H1 (cell line): ENCODE data around the gene RBCK1. TPM values are rescaled to one million over a fixed set of nuclear protein-coding genes. Genes with fewer than 3 reads are reported as not detected.
A peak's percentile ranks its signal among the peaks of the same experiment; 100 is the strongest.
"Not testable (repeated sequence)": the region's sequence is repeated elsewhere in the genome, so short reads cannot be mapped to it uniquely, and the experiment has no call there.

Experiments
- CTCF ChIA-PET: fragments of 300-600 bp; sonication (Branson Sonifier 250); formaldehyde crosslinking; loops from one replicate; lab custom pipeline; 2021; ENCODE audit not compliant: partially characterized antibody; lab: Charles Lee
- POLR2A ChIA-PET: fragments of 300-600 bp; sonication (Branson Sonifier 250); formaldehyde crosslinking; loops from one replicate; lab custom pipeline; 2021; ENCODE audit warnings: inconsistent platforms; ENCODE audit not compliant: partially characterized antibody; lab: Charles Lee
- DNase-seq, 2 experiments: peaks; one replicate each; pipeline versions ENCODE4 v3.0.0 to v3.0.0-alpha.2; 2010 to 2022; ENCODE audit warnings: low spot score in 2 of 2, low read depth in 1 of 2, mixed read lengths in 1 of 2
- FAIRE-seq: peaks from 2 replicates; lab custom pipeline; 2011; peaks lifted over from hg19 to GRCh38; lab: Jason Lieb, UNC
- H2AFZ ChIP-seq: 2 replicates; pipeline ENCODE4 v1.8.1; 2012; ENCODE audit warnings: low read length, inconsistent platforms
- H2AK5ac ChIP-seq: 2 replicates; pipeline ENCODE4 v1.6.1; 2013; ENCODE audit warnings: low read depth, low read length
- H2BK120ac ChIP-seq: replicated peaks from 2 replicates; pipeline ENCODE3; 2013; ENCODE audit warnings: low read depth, low read length, inconsistent platforms
- H2BK12ac ChIP-seq: 2 replicates; pipeline ENCODE4 v1.6.1; 2013; ENCODE audit warnings: low read depth, low read length
- H2BK15ac ChIP-seq: 2 replicates; pipeline ENCODE4 v1.6.1; 2013; ENCODE audit warnings: low read length
- H2BK20ac ChIP-seq: 2 replicates; pipeline ENCODE4 v1.6.1; 2013; ENCODE audit warnings: low read length
- H2BK5ac ChIP-seq: 2 replicates; pipeline ENCODE4 v1.6.1; 2013; ENCODE audit warnings: low read depth, low read length
- H3K14ac ChIP-seq: 2 replicates; pipeline ENCODE4 v1.6.1; 2013; ENCODE audit warnings: inconsistent platforms; ENCODE audit not compliant: insufficient read length
- H3K18ac ChIP-seq: 2 replicates; pipeline ENCODE4 v1.6.1; 2013; ENCODE audit warnings: low read length; ENCODE audit errors: extremely low read depth
- H3K23ac ChIP-seq: 2 replicates; pipeline ENCODE4 v1.6.1; 2013; ENCODE audit warnings: inconsistent platforms; ENCODE audit not compliant: insufficient read length
- H3K23me2 ChIP-seq: 2 replicates; pipeline ENCODE4 v1.6.1; 2013; ENCODE audit warnings: low read depth, low read length
- H3K27ac ChIP-seq: 2 replicates; pipeline ENCODE4 v1.6.1; 2011; ENCODE audit warnings: low read depth, low read length, inconsistent platforms
- H3K27me3 ChIP-seq, 4 experiments: replicated peaks in 1 of 4; 1 replicate in 1 of 4; 2 replicates in 3 of 4; pipeline versions ENCODE4 v1.6.1 to v1.8.1; 2011 to 2013; ENCODE audit warnings: low read length in 3 of 4, mild to moderate bottlenecking in 3 of 4, inconsistent platforms in 2 of 4, mixed read lengths in 2 of 4, moderate library complexity in 1 of 4; ENCODE audit not compliant: control insufficient read depth in 3 of 4, insufficient read depth in 3 of 4; ENCODE audit errors: extremely low read depth in 1 of 4
- H3K36me3 ChIP-seq, 4 experiments: 2 replicates each; pipeline versions ENCODE4 v1.6.1 to v1.8.1; 2011 to 2013; ENCODE audit warnings: mild to moderate bottlenecking in 4 of 4, low read length in 3 of 4, moderate library complexity in 2 of 4, control low read depth in 1 of 4, inconsistent platforms in 1 of 4; ENCODE audit not compliant: insufficient read depth in 4 of 4, control insufficient read depth in 2 of 4
- H3K4ac ChIP-seq: replicated peaks from 2 replicates; pipeline ENCODE3; 2013; ENCODE audit warnings: low read length, low read depth, mixed read lengths, inconsistent platforms; ENCODE audit not compliant: insufficient read length
- H3K4me1 ChIP-seq, 4 experiments: replicated peaks in 1 of 4; 1 replicate in 1 of 4; 2 replicates in 3 of 4; pipeline versions ENCODE4 v1.6.1 to v1.8.1; 2011 to 2013; ENCODE audit warnings: low read length in 3 of 4, inconsistent platforms in 2 of 4, mixed read lengths in 1 of 4; ENCODE audit not compliant: insufficient read depth in 4 of 4, control insufficient read depth in 3 of 4
- H3K4me2 ChIP-seq, 2 experiments: 2 replicates each; pipeline versions ENCODE4 v1.6.1 to v1.8.1; 2011 to 2013; ENCODE audit warnings: low read depth in 2 of 2, low read length in 2 of 2, control low read depth in 1 of 2, inconsistent platforms in 1 of 2, mild to moderate bottlenecking in 1 of 2; ENCODE audit not compliant: insufficient read depth in 1 of 2
- H3K4me3 ChIP-seq, 4 experiments: fragments of 200-600, 300-600 bp in 1 of 4; sonication (generic), shearing (Covaris generic), sonication (Bioruptor Twin) in 1 of 4; 2 replicates each; pipeline versions ENCODE4 v1.5.1 to v1.8.1; 2011 to 2016; ENCODE audit warnings: low read length in 4 of 4, low read depth in 3 of 4, control low read depth in 2 of 4, inconsistent platforms in 2 of 4, mild to moderate bottlenecking in 2 of 4, mixed read lengths in 1 of 4, moderate library complexity in 1 of 4; ENCODE audit not compliant: insufficient read depth in 2 of 4; ENCODE audit errors: extremely low read depth in 1 of 4
- H3K56ac ChIP-seq: replicated peaks from 2 replicates; pipeline ENCODE3; 2013; ENCODE audit warnings: low read depth, mild to moderate bottlenecking, mixed read lengths, low read length, inconsistent platforms; ENCODE audit not compliant: insufficient read length
- H3K79me1 ChIP-seq: 2 replicates; pipeline ENCODE4 v1.6.1; 2013; ENCODE audit warnings: low read depth, low read length, control low read depth
- H3K79me2 ChIP-seq, 2 experiments: 2 replicates each; pipeline versions ENCODE4 v1.6.1 to v1.8.1; 2012 to 2013; ENCODE audit warnings: low read length in 2 of 2, mild to moderate bottlenecking in 2 of 2, inconsistent platforms in 1 of 2; ENCODE audit not compliant: insufficient read depth in 2 of 2, control insufficient read depth in 1 of 2
- H3K9ac ChIP-seq, 4 experiments: replicated peaks in 1 of 4; 1 replicate in 1 of 4; 2 replicates in 3 of 4; pipeline versions ENCODE4 v1.6.1 to v1.8.1; 2011 to 2013; ENCODE audit warnings: low read depth in 3 of 4, low read length in 3 of 4, control low read depth in 2 of 4, mild to moderate bottlenecking in 2 of 4, moderate library complexity in 2 of 4, inconsistent platforms in 1 of 4; ENCODE audit errors: extremely low read depth in 1 of 4
- H3K9me3 ChIP-seq, 2 experiments: 2 replicates each; pipeline versions ENCODE4 v1.6.1 to v1.8.1; 2012 to 2013; ENCODE audit warnings: mild to moderate bottlenecking in 2 of 2, moderate library complexity in 2 of 2, control low read depth in 1 of 2, inconsistent platforms in 1 of 2, low read depth in 1 of 2, low read length in 1 of 2, mixed read lengths in 1 of 2; ENCODE audit not compliant: insufficient read depth in 2 of 2
- H4K20me1 ChIP-seq, 2 experiments: replicated peaks in 1 of 2; 2 replicates each; pipeline versions ENCODE3 to v1.8.1; 2011 to 2013; ENCODE audit warnings: inconsistent platforms in 2 of 2, low read length in 2 of 2, mild to moderate bottlenecking in 1 of 2; ENCODE audit not compliant: insufficient read depth in 2 of 2, control insufficient read depth in 1 of 2
- H4K5ac ChIP-seq: 2 replicates; pipeline ENCODE4 v1.6.1; 2013; ENCODE audit warnings: low read length, low read depth, mixed read lengths, inconsistent platforms; ENCODE audit not compliant: insufficient read length
- H4K8ac ChIP-seq: 2 replicates; pipeline ENCODE4 v1.8.0; 2013; ENCODE audit warnings: mild to moderate bottlenecking, moderate library complexity, low read length, inconsistent platforms; ENCODE audit not compliant: insufficient read depth; ENCODE audit errors: extremely low read depth
- H4K91ac ChIP-seq: replicated peaks from 2 replicates; pipeline ENCODE3; 2013; ENCODE audit warnings: low read length, mixed read lengths, inconsistent platforms; ENCODE audit not compliant: insufficient read length
- POLR2A ChIP-seq, 2 experiments: IDR thresholded peaks; 1 replicate in 1 of 2; 2 replicates in 1 of 2; pipeline ENCODE4 v1.6.1; 2011; ENCODE audit warnings: low read depth in 2 of 2, low read length in 2 of 2, mild to moderate bottlenecking in 2 of 2; ENCODE audit errors: control extremely low read depth in 1 of 2
- WGBS, 2 experiments: shearing (Covaris generic) in 1 of 2; methylation state at CpG; one replicate each; pipeline versions ENCODE4 v1.1.6 to v1.1.7; 2013 to 2015; ENCODE audit warnings: low lambda C conversion rate in 2 of 2, mixed read lengths in 2 of 2, inconsistent platforms in 1 of 2, low coverage in 1 of 2, missing lambda C conversion rate in 1 of 2; ENCODE audit not compliant: insufficient replicate concordance in 2 of 2, insufficient coverage in 1 of 2, insufficient read length in 1 of 2; ENCODE audit errors: extremely low coverage in 1 of 2, missing lambda C conversion rate in 1 of 2; 5-methylcytosine and 5-hydroxymethylcytosine counted together
- polyA plus RNA-seq, 7 experiments: library from polyadenylated mRNA; depleted of rRNA in 3 of 7; stranded (reverse) in 5 of 7; unstranded in 2 of 7; fragments of >200 nt in 5 of 7; fragments of 200-250 nt in 2 of 7; gene quantifications; 1 replicate in 5 of 7; 2 replicates in 1 of 7; 4 replicates in 1 of 7; pipeline versions ENCODE4 v1.2.1 to v1.2.3, GENCODE V29; 2011 to 2013; ENCODE audit warnings: missing spikeins in 2 of 7, mixed read lengths in 2 of 7
- total RNA-seq: library from RNA; stranded (reverse); fragmentation: NEBNext Ultra II Directional; extraction: Animal tissue kit (Norgen Biotek cat#: 25700); gene quantifications from 2 replicates; pipeline ENCODE4 v1.2.1, GENCODE V29; 2021

The RBCK1 gene
- total and polyA plus RNA-seq, 2 of the 8 experiments (the other 6 are each of a cell fraction or from before 2014, with no cell fraction given) = 43.1 to 54.7 TPM

DNA sequence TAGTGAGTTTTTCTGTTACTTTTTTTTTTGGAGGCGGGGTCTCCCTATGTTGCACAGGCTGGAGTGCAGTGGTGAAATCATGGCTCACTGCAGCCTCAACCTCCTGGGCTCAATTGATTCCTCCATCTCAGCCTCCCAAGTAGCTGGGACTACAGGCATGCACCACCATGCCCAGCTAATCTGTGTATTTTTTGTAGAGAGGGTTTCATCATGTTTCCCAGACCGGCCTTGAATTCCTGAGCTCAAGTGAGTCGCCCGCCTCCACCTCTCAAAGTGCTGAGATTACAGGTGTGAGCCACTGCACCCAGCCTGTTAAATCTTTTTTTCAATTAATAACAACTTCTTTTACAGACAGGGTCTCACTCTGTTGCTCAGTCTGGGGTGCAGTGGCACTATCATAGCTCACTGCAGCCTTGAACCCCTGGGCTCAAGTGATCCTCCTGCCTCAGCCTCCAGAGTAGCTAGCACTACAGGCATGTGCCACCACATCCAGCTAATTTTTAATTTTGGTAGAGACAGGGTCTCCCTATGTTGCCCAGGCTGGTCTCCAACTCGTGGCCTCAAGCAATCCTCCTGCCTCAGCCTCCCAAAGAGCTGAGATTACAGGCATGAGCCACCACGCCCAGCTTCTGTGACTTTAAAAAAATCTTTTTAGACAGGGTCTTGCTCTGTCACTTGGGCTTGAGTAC is 68.6 kb downstream of the RBCK1 start:
- not testable (repeated sequence) for H2BK12ac ChIP-seq, H3K4me3 ChIP-seq, H4K8ac ChIP-seq, FAIRE-seq, H3K23me2 ChIP-seq, H2BK15ac ChIP-seq, H3K9ac ChIP-seq, H3K23ac ChIP-seq, H2AFZ ChIP-seq, H3K27ac ChIP-seq, H3K4me2 ChIP-seq, H3K4ac ChIP-seq, H3K56ac ChIP-seq, DNase-seq, H3K79me1 ChIP-seq, H3K9me3 ChIP-seq, H2BK20ac ChIP-seq, H3K27me3 ChIP-seq, H2BK5ac ChIP-seq, H3K14ac ChIP-seq, H3K18ac ChIP-seq, H4K91ac ChIP-seq, H3K4me1 ChIP-seq, H2AK5ac ChIP-seq, H4K5ac ChIP-seq, H4K20me1 ChIP-seq, H2BK120ac ChIP-seq, H3K79me2 ChIP-seq
- POLR2A ChIA-PET = interaction anchor here (0.7 to 2.3 kb wide), 12 partner anchors 11 to 129 kb away, joined by 3 to 16 read pairs (median 4); partner anchors contain the start of genes RBCK1 and TBC1D20
- WGBS, 2 experiments = 93% methylated on average over 6 of the region's 6 CpGs; no CpG with 5 or more reads in 1 of the 2 experiments
- CTCF ChIA-PET = interaction anchor here (0.6 to 5.3 kb wide), 13 partner anchors 9 to 147 kb away, joined by 3 to 36 read pairs (median 4); partner anchors contain the start of gene TBC1D20
- H3K36me3 ChIP-seq = peaks cover under 1 to 24% (median 14%) of the 10 kb centered on the region in 4 experiments; a peak in 6 of 8 replicates
- TF ChIP-seq POLR2A (IDR thresholded peaks at IDR 0.05; ENCODE audit: control extremely low read depth in 1 of 2, low read depth in 2 of 2, low read length in 2 of 2) = peak in 1 of 2 experiments; percentile 16; a peak in 1 of 3 replicates
